ENCODE measurements around the gene CFAP20DC. TPM values are rescaled to one million over a fixed set of nuclear protein-coding genes. Genes with fewer than 3 reads are reported as not detected.
"Not testable (repeated sequence)": the region's sequence is repeated elsewhere in the genome, so short reads cannot be mapped to it uniquely, and the experiment has no call there.

CFAP20DC gene
- total RNA-seq, 2 experiments from 2014 or later: 1.0 to 1.8 TPM

DNA sequence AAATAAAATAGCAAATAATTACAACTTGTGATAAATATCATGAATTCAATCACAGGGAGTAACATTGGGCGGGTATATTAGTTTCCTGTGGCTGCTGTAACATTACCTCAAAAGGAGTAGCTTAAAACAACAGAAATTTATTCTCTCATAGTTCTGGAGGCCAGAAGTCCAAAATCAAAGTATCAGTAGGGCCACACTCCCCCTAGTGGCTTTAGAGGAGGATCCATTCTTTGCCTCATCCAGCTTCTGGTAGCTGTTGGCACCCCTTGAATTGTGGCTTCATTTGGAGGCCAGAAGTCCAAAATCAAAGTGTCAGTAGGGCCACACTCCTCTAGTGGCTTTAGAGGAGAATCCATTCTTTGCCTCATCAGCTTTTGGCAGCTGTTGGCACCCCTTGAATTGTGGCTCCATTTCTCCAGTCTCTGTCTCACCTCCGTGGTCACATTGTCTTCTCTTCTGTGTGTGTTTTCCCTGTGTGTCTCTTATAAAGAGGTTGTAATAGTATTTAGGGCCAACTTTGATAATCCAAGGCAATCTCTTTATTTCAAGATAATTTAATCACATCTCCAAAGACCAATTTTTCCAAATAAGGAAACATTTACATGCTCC is 3.1 kb upstream of the CFAP20DC start:
- intact Hi-C loops (cut with micrococcal nuclease; ENCODE audit: unreplicated experiment): loop anchor here (5.0 kb wide), 1 partner anchor 411 kb away; no protein-coding TSS in a partner anchor
- ChIA-PET CTCF (ENCODE audit: unreplicated experiment) (no interaction called here), POLR2A (no interaction called here)
- peak; percentile 27 for DNase-seq (ENCODE audit: low spot score)
- Histone ChIP-seq H3K4me1 (ENCODE audit: insufficient read depth, low read length, poor library complexity, severe bottlenecking) (no peaks in the 10 kb centered on the region), H3K4me3 (ENCODE audit: low read depth, low read length, poor library complexity, severe bottlenecking) (no peak overlapping the region), H4K20me1 (ENCODE audit: insufficient read depth, low read length) (no peaks in the 10 kb centered on the region), H3K27ac (ENCODE audit: low read depth, low read length, poor library complexity, severe bottlenecking) (no peak overlapping the region), H3K36me3 (ENCODE audit: insufficient read depth, low read length) (no peaks in the 10 kb centered on the region), H2AFZ (ENCODE audit: low read length) (no peak overlapping the region), H3K9me3 (ENCODE audit: low read length) (no peaks in the 10 kb centered on the region), H3K79me2 (ENCODE audit: insufficient read depth, low read depth, low read length) (no peaks in the 10 kb centered on the region), H3K4me2 (ENCODE audit: low read length) (no peak overlapping the region), H3K9me2 (ENCODE audit: insufficient read depth, low read length) (no peaks in the 10 kb centered on the region)
- TF ChIP-seq EZH2phosphoT487 (IDR thresholded peaks at IDR 0.05; ENCODE audit: borderline replicate concordance, low read depth, low read length): no peak
- TF ChIP-seq, protein P1, sequence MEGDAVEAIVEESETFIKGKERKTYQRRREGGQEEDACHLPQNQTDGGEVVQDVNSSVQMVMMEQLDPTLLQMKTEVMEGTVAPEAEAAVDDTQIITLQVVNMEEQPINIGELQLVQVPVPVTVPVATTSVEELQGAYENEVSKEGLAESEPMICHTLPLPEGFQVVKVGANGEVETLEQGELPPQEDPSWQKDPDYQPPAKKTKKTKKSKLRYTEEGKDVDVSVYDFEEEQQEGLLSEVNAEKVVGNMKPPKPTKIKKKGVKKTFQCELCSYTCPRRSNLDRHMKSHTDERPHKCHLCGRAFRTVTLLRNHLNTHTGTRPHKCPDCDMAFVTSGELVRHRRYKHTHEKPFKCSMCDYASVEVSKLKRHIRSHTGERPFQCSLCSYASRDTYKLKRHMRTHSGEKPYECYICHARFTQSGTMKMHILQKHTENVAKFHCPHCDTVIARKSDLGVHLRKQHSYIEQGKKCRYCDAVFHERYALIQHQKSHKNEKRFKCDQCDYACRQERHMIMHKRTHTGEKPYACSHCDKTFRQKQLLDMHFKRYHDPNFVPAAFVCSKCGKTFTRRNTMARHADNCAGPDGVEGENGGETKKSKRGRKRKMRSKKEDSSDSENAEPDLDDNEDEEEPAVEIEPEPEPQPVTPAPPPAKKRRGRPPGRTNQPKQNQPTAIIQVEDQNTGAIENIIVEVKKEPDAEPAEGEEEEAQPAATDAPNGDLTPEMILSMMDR (conservative IDR thresholded peaks at IDR 0.05; ENCODE audit: low read length): peak; percentile 78
- no TSS peak for BruUV-seq (replicated peaks)

DNA sequence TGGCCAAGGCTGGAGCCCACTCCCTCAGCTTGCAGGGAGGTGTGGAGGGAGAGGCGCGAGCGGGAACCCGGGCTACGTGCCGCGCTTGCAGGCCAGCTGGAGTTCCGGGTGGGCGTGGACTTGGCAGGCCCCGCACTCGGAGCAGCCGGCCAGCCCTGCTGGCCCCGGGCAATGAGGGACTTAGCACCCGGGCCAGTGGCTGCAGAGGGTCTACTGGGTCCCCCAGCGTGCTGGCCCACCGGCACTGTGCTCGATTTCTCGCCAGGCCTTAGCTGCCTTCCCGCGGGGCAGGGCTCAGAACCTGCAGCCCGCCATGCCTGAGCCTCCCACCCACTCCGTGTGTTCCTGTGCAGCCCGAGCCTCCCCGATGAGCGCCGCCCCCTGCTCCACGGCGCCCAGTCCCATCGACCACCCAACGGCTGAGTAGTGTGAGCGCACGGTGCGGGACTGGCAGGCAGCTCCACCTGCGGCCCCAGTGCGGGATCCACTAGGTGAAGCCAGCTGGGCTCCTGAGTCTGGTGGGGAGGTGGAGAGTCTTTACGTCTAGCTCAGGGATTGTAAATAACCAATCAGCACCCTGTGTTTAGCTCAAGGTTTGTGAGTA is 1.1 kb upstream of the CFAP20DC start:
- H3K79me2 ChIP-seq (ENCODE audit: insufficient read depth, low read depth, low read length); H3K27ac ChIP-seq (ENCODE audit: low read depth, low read length, poor library complexity, severe bottlenecking); H3K9me3 ChIP-seq (ENCODE audit: low read length); H3K4me1 ChIP-seq (ENCODE audit: insufficient read depth, low read length, poor library complexity, severe bottlenecking); DNase-seq (ENCODE audit: low spot score); H2AFZ ChIP-seq (ENCODE audit: low read length); H4K20me1 ChIP-seq (ENCODE audit: insufficient read depth, low read length); H3K9me2 ChIP-seq (ENCODE audit: insufficient read depth, low read length); H3K4me3 ChIP-seq (ENCODE audit: low read depth, low read length, poor library complexity, severe bottlenecking); CTCF ChIA-PET (ENCODE audit: unreplicated experiment); BruUV-seq (replicated peaks); H3K36me3 ChIP-seq (ENCODE audit: insufficient read depth, low read length); H3K4me2 ChIP-seq (ENCODE audit: low read length); POLR2A ChIA-PET: not testable (repeated sequence)
- intact Hi-C loops (cut with micrococcal nuclease; ENCODE audit: unreplicated experiment): loop anchor here (5.0 kb wide), 1 partner anchor 409 kb away; no protein-coding TSS in a partner anchor

DNA sequence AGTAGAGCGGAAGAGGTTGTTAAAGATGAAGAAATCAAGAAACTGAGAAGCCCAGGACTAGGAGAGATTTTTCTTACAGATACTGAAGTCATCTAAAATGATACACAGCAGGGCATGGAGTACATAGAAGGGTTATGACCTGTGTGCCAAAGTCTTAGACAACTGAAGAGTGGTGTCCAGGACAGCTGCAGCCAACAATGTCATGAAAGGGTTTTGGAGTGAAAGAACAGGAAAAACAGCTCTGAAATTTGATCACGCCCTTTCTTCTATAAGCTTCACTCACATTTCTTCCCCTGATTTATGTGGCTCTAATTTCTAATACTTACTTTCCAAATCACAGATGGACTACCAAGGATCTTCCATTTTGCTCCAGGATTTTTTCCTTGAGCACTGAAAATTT is 3.0 kb downstream of the CFAP20DC start:
- no peak for TF ChIP-seq EZH2phosphoT487 (IDR thresholded peaks at IDR 0.05; ENCODE audit: borderline replicate concordance, low read depth, low read length)
- TF ChIP-seq, protein P1 (conservative IDR thresholded peaks at IDR 0.05; ENCODE audit: low read length): no peak
- intact Hi-C loops (cut with micrococcal nuclease; ENCODE audit: unreplicated experiment): no loop called here

More for the DNA sequence above, 3.0 kb downstream of the CFAP20DC start:
- no peaks in the 10 kb centered on the region for H3K79me2 ChIP-seq (ENCODE audit: insufficient read depth, low read depth, low read length)
- no peaks in the 10 kb centered on the region for H3K36me3 ChIP-seq (ENCODE audit: insufficient read depth, low read length)
- no TSS peak for BruUV-seq (replicated peaks)
- H3K9me2 ChIP-seq (ENCODE audit: insufficient read depth, low read length): no peaks in the 10 kb centered on the region
- ChIA-PET POLR2A (interaction anchor here (1.0 kb wide), 1 partner anchor 27 kb away, joined by 3 read pairs; no protein-coding TSS in a partner anchor), CTCF (ENCODE audit: unreplicated experiment) (no interaction called here)
- no peak overlapping the region for H3K27ac ChIP-seq (ENCODE audit: low read depth, low read length, poor library complexity, severe bottlenecking)
- DNase-seq (ENCODE audit: low spot score): no peak
- H3K4me2 ChIP-seq (ENCODE audit: low read length): no peak overlapping the region
- no peaks in the 10 kb centered on the region for H3K9me3 ChIP-seq (ENCODE audit: low read length)
- H3K4me3 ChIP-seq (ENCODE audit: low read depth, low read length, poor library complexity, severe bottlenecking): no peak overlapping the region
- no peak overlapping the region for H2AFZ ChIP-seq (ENCODE audit: low read length)
- H3K4me1 ChIP-seq (ENCODE audit: insufficient read depth, low read length, poor library complexity, severe bottlenecking): no peaks in the 10 kb centered on the region
- no peaks in the 10 kb centered on the region for H4K20me1 ChIP-seq (ENCODE audit: insufficient read depth, low read length)
